Measurements from ENCODE around the gene SART3.

GRCh38 chr12:108609537-108610335 lies 48.8 kb upstream of the SART3 start:
- no peak for TF ChIP-seq CTCF (IDR thresholded peaks at IDR 0.05; ENCODE audit: control extremely low read depth in 1 of 3, insufficient read depth in 1 of 3, low read depth in 1 of 3, low read length in 3 of 3)
- no peak for TF ChIP-seq ATF3 (IDR thresholded peaks at IDR 0.05; ENCODE audit: insufficient read depth, low read depth, low read length)
- no peak for TF ChIP-seq MAX (IDR thresholded peaks at IDR 0.05)
- no peak for TF ChIP-seq TAF1 (IDR thresholded peaks at IDR 0.05; ENCODE audit: low read depth, low read length)
- no peak for TF ChIP-seq EP300 (IDR thresholded peaks at IDR 0.05; ENCODE audit: borderline replicate concordance in 1 of 2, low read depth in 2 of 2, low read length in 2 of 2)
- no peak for TF ChIP-seq POU5F1 (IDR thresholded peaks at IDR 0.05; ENCODE audit: low read depth, low read length)
- no peak for TF ChIP-seq RBBP5 (IDR thresholded peaks at IDR 0.05; ENCODE audit: borderline replicate concordance, low read depth, low read length)
- TF ChIP-seq USF2 (IDR thresholded peaks at IDR 0.05; ENCODE audit: low read length): no peak
- TF ChIP-seq POLR2A (IDR thresholded peaks at IDR 0.05; ENCODE audit: control extremely low read depth in 1 of 2, low read depth in 2 of 2, low read length in 2 of 2): no peak
- TF ChIP-seq RNF2 (IDR thresholded peaks at IDR 0.05; ENCODE audit: borderline replicate concordance, low read depth, low read length, missing control alignments, poor library complexity, severe bottlenecking): no peak
- no peak for TF ChIP-seq HDAC6 (IDR thresholded peaks at IDR 0.05; ENCODE audit: low read depth, low read length)

All from H1 (cell line).